GM04504 (cell line): ENCODE results near the gene HPDL.

Experiments used
- DNase-seq: peaks from one replicate; pipeline ENCODE4 v3.0.0-alpha.2; 2012; ENCODE audit warnings: low read depth

Gene HPDL

GRCh38 chr1:45351508-45351907 lies 24.8 kb downstream of the HPDL start:
- DNase-seq: no peak

GRCh38 chr1:45353685-45354084 lies 27.0 kb downstream of the HPDL start:
- DNase-seq: no peak

DNA sequence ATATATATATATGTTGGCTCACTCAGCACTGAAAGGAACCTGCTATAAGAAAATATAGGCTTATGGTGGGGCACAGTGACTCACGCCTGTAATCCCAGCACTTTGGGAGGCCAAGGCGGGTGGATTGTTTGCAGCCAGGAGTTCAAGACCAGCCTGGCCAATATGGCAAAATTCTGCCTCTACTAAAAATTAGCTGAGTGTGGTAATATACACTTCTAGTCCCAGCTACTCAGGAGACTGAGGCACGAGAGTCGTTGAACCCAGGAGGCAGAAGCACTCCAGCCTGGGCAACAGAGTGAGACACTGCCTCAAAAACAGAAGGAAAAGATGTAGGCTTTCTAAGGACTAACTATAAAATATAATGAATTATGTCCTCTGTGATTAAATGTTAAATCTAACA lies 28.1 kb downstream of the HPDL start:
- DNase-seq: no peak

DNA sequence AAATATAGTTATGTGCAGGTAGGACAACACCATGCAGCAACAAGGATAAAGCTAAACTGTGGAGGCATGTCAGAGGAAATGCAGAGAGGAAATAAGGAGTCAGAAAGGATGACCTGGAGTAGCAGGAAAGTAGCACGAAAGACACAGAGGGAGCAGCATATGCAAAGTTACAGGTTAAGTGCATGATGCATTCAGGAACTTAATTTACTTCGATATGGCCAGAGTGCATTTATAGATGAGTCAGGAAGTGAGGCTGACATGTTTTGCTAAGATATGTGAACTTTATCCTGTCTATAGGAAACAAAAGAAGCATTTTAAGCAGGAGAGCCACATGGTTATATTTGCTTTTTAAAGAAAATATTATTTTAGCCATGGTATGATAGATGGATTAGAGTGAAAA lies 29.0 kb downstream of the HPDL start:
- DNase-seq: no peak

DNA sequence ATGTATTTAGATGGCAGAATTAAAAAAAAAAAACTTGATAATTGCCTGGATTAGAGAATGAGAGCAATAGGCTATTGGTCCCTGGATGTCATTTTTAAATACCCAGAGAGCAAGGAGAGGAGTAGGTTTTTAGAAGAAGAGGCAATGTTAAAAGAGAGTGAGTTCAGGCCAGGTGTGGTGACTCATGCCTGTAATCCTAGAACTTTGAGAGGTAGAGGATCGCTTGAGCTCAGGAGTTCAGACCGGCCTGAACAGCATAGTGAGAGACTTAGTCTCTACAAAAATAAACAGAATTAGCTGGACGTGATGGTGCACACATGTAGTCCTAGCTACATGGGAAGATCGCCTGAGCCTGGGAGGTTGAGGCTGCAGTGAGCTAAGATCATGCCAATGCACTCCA lies 29.5 kb downstream of the HPDL start:
- no peak for DNase-seq

DNA sequence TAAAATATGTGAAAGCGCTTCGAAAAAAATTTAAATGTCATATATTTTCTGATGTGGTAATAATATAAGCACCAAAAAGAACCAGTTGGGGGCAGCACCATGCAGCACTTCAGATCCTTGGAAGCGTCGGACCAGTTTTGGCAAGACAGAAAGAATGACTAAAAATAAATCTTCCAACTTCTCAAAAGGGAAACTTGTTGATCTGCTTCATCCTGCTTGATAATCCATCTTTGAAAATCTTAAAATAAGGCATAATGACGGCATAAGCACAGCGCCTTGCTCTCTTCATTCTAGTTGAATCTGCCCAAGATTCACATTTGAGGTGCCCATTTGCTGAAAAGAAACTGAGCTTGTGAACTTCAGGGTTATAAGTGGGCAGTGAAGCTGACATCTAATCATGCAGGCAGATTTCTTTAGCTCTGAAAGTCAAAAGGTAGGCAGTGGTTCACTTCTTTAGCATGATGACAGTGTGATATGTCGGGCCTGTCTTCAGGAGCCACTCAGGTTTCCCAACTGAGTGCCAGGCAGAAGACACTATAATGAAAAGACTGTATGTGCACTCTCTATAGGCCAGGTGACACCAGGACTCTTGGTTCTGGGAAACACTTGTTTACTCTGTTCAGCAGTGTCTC lies 33.3 kb downstream of the HPDL start:
- DNase-seq: peak; percentile 40

DNA sequence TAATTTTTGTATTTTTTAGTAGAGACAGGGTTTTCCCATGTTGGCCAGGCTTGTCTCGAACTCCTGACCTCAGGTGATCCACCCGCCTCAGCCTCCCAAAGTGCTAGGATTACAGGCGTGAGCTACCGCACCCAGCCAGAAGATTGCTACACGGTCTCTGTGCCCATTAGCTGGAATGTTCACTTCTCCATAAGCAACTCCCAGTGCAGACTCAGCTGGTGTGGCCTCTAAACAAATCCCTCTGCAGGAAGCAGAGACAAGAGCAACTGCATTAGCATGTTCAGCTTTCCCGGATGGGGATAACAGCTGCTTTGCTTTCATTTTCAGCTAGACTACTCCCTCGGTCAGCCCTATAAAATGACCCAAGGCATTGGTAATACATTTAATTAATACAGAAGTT lies 34.3 kb downstream of the HPDL start:
- peak; percentile 65 for DNase-seq

GRCh38 chr1:45364294-45364693 lies 37.6 kb downstream of the HPDL start:
- no peak for DNase-seq

DNA sequence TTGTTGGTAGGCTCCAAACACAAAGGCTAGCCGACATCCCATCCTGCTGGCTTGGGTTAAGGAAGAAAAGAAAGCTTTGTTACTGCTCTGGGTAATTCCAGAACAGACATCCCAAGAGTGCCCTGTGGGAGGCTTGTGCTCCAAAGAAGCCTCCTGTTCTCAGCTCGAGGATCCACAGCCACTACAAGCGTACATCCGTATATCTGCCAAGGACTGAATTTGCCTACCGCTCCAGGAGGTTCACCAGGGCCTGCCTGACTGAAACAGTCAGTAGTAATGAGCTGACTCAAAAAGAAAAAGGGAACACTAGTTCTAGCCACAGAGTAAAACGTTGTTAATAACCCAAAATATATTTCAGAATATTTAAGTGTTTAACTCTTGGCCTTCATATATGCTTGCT lies 38.4 kb downstream of the HPDL start:
- no peak for DNase-seq

GRCh38 chr1:45370575-45370974 lies 43.9 kb downstream of the HPDL start:
- DNase-seq: no peak

DNA sequence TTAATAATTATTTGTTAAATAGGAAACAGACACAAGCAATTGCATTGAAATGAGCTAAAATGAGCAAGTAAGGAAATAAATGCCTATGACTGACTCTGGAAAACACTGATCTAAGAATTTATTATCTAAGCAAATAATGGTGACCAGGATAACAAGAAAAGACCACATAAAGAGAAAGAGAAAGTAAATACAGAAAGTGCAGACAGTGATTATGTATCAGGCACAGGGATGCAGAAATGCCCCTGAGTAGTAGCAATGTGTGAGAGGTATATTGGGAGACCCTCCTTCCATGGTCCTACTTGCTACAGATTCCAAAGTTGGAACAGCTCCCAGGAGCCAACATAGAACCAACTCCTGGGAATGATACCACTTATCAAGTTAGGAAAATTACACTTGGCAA lies 46.9 kb downstream of the HPDL start:
- DNase-seq: no peak

DNA sequence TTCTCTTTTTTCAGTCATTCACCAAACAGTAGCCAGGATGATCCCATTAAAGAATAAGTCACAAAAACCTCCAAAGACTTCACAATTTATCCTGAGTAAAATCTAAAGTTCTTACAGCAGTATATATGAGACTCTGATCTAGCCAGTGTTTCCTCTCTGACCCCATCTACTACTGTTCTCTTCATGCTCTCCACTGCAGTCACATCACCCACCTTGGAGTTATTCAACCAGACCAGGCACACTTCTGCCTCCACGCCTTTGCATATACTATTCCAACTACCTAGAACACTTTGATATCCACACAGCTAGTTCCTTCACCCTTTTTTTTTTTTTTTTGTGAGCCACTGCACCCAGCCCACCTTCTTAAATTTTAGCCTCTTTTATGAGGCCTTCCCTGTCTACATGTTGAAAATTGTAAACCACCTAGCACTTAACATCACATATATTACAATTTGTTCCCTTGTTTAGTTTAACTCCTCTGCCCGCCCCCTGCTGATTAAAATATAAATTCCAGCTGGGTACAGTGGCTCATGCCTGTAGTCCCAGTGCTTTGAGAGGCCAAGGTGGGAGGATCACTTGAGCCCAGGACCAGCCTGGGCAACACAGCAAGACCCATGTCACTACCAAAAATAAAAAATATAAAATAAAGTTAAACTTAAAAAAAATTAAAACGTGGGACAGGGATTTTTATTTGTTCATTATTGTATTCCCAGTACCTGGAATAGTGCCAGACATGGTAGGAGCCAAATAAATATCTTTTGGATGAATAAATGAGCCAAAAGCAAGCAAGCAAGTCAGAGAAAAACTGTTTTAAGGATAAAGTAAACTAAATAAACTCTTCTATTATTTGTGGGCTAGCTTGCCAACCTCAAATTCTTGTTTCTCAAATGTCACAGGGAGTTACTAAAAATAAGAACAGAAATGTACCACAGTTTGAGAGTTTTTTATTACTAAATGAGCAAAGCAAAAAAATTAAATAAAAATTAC lies 48.7 kb downstream of the HPDL start:
- no peak for DNase-seq

DNA sequence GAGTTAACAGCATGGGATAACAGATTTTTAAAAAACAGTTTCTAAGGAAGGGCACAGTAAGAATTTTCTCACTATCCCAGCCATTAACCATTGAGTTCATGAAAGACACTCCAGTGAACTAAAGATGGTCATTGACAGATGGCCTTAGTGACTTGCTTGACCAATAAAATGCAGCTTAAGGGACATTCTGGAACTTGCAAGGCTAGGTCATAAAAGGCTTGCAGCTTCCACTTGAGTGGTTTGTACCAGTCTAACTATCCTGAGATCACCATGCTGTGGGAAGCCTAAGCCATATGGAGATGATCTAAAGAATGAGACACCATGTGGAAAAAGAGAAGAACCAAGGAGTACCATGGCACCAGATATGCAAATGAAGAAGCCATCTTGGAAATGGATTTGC lies 51.5 kb downstream of the HPDL start:
- no peak for DNase-seq
